ENCODE results near the gene FHL2.

Gene FHL2

DNA sequence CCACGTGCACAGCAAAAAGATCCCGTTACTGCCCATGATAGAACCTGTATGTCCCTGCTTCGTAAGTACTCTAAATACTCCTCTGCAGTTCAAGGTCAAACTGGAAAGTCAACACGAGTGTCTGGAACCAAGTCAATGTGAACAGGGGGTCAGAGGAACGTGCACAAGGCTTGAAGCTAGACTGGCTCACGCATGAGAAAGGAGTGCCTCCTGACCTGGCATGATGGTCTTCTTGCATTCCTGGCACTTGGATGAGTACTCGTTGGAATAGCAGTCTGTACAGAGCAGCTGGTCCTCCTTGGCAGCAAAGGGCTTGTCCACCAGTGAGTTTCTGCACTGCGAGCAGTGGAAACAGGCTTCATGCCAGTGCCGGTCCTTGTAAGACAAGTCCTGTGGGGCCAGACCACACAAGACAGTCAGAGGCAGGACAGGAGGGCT, 25.5 kb downstream of the FHL2 start:
- DNase-seq, result peak; percentile 60 to 87
- peaks cover 0 to 60% (median 22%) of the 10 kb centered on the region in 4 donors for H3K4me1 ChIP-seq
- peaks cover 10 to 48% (median 28%) of the 10 kb centered on the region in 3 donors for H3K36me3 ChIP-seq
- TF ChIP-seq, protein P1, sequence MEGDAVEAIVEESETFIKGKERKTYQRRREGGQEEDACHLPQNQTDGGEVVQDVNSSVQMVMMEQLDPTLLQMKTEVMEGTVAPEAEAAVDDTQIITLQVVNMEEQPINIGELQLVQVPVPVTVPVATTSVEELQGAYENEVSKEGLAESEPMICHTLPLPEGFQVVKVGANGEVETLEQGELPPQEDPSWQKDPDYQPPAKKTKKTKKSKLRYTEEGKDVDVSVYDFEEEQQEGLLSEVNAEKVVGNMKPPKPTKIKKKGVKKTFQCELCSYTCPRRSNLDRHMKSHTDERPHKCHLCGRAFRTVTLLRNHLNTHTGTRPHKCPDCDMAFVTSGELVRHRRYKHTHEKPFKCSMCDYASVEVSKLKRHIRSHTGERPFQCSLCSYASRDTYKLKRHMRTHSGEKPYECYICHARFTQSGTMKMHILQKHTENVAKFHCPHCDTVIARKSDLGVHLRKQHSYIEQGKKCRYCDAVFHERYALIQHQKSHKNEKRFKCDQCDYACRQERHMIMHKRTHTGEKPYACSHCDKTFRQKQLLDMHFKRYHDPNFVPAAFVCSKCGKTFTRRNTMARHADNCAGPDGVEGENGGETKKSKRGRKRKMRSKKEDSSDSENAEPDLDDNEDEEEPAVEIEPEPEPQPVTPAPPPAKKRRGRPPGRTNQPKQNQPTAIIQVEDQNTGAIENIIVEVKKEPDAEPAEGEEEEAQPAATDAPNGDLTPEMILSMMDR (IDR thresholded peaks at IDR 0.05), result no peak
- intact Hi-C loops (cut with DNase I; ENCODE audit: low total_unique reads), result no loop called here
- H3K4me3 ChIP-seq, result no peak overlapping the region
- H3K9me3 ChIP-seq, result no peaks in the 10 kb centered on the region
- no peaks in the 10 kb centered on the region for H3K27me3 ChIP-seq
- peak overlapping the region in 1 of 2 donors; percentile 59 for H3K27ac ChIP-seq

DNA sequence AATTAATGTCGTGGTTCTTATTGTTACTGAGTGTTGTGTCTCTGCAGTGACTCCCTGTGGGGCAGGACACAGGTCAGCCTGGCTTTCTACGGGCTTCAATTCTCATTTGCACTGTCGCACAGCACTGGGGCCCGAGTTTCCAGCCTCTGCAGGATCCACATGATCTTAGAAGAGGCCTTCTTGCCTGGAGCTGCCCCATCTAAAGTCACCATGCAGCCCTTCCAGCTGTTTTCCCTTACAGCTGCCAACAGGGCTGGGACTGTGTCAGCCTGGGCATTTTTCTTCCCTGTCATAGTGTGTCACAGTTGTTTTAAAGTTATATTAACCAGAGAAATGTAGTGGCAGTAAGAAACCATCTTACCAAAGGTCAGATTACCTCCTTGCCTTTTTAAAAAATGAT, 27.0 kb downstream of the FHL2 start:
- no peaks in the 10 kb centered on the region for H3K27me3 ChIP-seq
- peak overlapping the region in 1 of 2 donors; percentile 59 for H3K27ac ChIP-seq
- intact Hi-C loops (cut with DNase I; ENCODE audit: low total_unique reads), result no loop called here
- H3K4me3 ChIP-seq, result no peak overlapping the region
- peaks cover 17 to 53% (median 36%) of the 10 kb centered on the region in 3 donors for H3K36me3 ChIP-seq
- H3K9me3 ChIP-seq, result no peaks in the 10 kb centered on the region
- peaks cover 0 to 54% (median 22%) of the 10 kb centered on the region in 4 donors for H3K4me1 ChIP-seq
- TF ChIP-seq, protein P1 (IDR thresholded peaks at IDR 0.05), result no peak
- DNase-seq, result no peak

DNA sequence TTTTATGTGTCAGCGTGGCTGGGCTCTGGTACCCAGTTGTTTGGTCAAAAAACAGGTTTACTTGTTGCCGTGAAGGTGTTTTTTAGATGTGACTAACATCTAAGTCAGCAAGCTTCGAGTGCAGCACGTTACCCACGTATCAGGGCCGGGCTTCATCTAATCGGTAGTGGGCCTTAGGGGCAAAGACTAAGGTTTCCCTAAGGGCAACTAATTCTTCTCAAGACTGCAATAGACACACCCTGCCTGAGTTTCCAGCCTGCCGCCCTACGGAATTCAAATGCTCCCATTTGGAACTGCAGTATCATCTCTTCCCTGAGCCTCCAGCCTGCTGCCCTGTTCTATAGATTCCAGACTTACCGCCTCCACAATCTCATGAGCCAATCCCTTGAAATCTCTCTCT, 27.7 kb downstream of the FHL2 start:
- DNase-seq, result no peak
- Histone ChIP-seq H3K4me3 (no peak overlapping the region), H3K36me3 (peaks cover 24 to 56% (median 41%) of the 10 kb centered on the region in 3 donors), H3K27ac (no peak overlapping the region), H3K27me3 (no peaks in the 10 kb centered on the region), H3K9me3 (no peaks in the 10 kb centered on the region), H3K4me1 (peaks cover 0 to 54% (median 22%) of the 10 kb centered on the region in 4 donors)
- TF ChIP-seq, protein P1 (IDR thresholded peaks at IDR 0.05), result no peak
- intact Hi-C loops (cut with DNase I; ENCODE audit: low total_unique reads), result no loop called here

DNA sequence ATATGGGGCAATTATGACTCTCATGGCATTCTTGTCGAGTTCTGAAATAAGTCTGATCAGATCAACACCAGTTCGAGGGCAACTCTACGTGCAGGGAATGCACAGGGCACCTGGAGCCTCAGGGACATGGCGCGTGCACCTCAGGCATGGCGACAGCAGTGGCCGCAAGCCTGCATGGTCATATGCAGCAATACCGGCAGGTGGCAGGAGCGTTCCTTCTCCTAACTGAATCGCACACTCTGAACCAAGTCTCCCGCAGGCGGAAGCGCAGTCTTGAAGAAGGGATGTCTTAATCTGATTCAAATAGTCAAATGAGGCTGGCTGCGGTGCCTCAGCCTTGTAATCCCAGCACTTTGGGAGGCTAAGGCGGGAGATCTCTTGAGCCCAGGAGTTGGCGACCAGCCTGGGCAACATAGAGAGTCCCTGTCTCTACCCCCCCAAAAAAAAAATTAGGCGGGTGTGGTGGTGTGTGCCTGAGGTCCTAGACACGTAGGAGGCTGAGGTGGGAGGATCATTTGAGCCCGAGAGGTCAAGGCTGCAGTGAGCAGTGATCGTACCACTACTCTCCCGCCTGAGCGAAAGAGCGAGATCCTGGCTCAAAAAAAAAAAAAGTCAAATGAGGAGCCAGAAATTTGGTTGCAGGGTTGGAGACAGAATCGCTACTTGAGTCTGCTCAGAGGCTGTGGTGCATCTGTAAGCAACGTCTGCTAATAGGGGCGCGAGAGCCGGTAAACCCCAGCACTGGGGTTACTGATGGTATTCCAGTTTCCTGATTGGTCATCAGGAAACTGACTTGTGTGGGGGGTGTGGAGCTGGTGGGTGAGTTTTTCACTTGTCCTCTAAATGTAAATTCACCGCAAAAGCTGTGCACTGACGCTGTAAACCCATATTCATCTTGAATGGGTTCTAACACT, 28.8 kb downstream of the FHL2 start:
- TF ChIP-seq, protein P1 (IDR thresholded peaks at IDR 0.05), result peak; percentile 95 to 98
- intact Hi-C loops (cut with DNase I; ENCODE audit: low total_unique reads), result loop anchor here (1.0 kb wide), 1 partner anchor 151 kb away; no protein-coding TSS in a partner anchor
- Histone ChIP-seq H3K4me1 (peaks cover 0 to 43% (median 22%) of the 10 kb centered on the region in 4 donors), H3K27ac (no peak overlapping the region), H3K36me3 (peaks cover 35 to 61% (median 43%) of the 10 kb centered on the region in 3 donors), H3K9me3 (no peaks in the 10 kb centered on the region), H3K4me3 (no peak overlapping the region), H3K27me3 (no peaks in the 10 kb centered on the region)
- DNase-seq, result peak; percentile 90 to 91

DNA sequence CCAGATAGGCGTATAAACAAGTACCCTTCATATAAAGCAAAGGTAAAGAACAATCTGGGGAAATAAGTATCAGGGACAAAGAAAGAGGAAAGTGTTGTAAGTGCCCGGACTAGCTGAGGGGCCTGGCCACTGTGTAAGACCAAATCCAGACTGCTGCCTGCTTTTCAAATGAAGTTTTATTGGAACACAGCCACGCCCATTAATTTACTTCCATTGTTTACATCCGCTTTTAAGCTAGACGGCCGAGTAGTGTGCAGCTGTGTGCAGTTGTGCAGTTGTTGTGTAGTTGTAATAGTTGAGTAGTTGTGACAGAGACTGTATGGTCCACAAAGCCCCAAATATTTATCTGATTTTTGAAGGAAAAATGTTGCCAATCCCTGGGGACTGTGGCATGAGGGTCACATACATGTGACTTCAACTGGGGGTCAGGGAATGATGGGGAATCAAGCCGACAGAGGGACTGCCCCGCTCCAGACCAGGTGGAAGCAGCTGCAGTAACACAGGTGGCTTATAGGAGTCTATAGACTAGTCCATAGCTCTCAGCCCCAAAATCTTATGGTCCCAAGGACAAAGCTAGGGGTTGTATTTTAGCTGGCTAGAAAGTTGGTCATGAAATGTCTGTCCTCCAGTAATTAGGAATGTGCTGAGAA, 30.0 kb downstream of the FHL2 start:
- no peaks in the 10 kb centered on the region for H3K9me3 ChIP-seq
- TF ChIP-seq, protein P1 (IDR thresholded peaks at IDR 0.05), result no peak
- H3K36me3 ChIP-seq, result peaks cover 45 to 71% (median 55%) of the 10 kb centered on the region in 3 donors
- intact Hi-C loops (cut with DNase I; ENCODE audit: low total_unique reads), result loop anchor here (1.0 kb wide), 1 partner anchor 152 kb away; no protein-coding TSS in a partner anchor
- H3K4me3 ChIP-seq, result no peak overlapping the region
- H3K27me3 ChIP-seq, result no peaks in the 10 kb centered on the region
- H3K4me1 ChIP-seq, result peaks cover 0 to 32% (median 17%) of the 10 kb centered on the region in 4 donors
- no peak for DNase-seq
- H3K27ac ChIP-seq, result no peak overlapping the region
